Hepatocyte (in vitro differentiated cells): ENCODE data around the gene UBE2S.

ENCODE experiments used
- CTCF ChIP-seq: fragments of 200-600 bp; sonication (generic); IDR thresholded peaks from 2 replicates; pipeline ENCODE4 v1.5.1; 2016; ENCODE audit warnings: antibody characterized with exemption, mild to moderate bottlenecking; ENCODE audit not compliant: poor library complexity
- EZH2 ChIP-seq: fragments of 200-600 bp; sonication (generic); IDR thresholded peaks from 2 replicates; pipeline ENCODE4 v1.6.1; 2016; ENCODE audit warnings: antibody characterized with exemption, mild to moderate bottlenecking, borderline replicate concordance
- EZH2phosphoT487 ChIP-seq: fragments of 200-600 bp; sonication (generic); IDR thresholded peaks from one replicate; pipeline ENCODE4 v1.6.1; 2018; ENCODE audit warnings: antibody characterized with exemption, mild to moderate bottlenecking, low read depth, moderate library complexity; ENCODE audit not compliant: unreplicated experiment, severe bottlenecking

GRCh38 chr19:55454787-55455243, 47.2 kb upstream of the UBE2S start:
- TF ChIP-seq CTCF (peak; percentile 49), EZH2phosphoT487 (no peak), EZH2 (no peak)
